ENCODE data around the gene SLC39A11. TPM values are rescaled to one million over a fixed set of nuclear protein-coding genes. Genes with fewer than 3 reads are reported as not detected.

The SLC39A11 gene, protein sequence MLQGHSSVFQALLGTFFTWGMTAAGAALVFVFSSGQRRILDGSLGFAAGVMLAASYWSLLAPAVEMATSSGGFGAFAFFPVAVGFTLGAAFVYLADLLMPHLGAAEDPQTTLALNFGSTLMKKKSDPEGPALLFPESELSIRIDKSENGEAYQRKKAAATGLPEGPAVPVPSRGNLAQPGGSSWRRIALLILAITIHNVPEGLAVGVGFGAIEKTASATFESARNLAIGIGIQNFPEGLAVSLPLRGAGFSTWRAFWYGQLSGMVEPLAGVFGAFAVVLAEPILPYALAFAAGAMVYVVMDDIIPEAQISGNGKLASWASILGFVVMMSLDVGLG
- total RNA-seq (2016; rRNA removed; fragmentation: Illumina TruSeq; extraction: Trizol) (19.2 and 31.5 TPM in 2 replicates), polyA plus RNA-seq (2011; rRNA removed) (17.2 and 18.4 TPM in 2 replicates), polyA minus RNA-seq (2011; rRNA and poly(A)+ RNA removed; ENCODE audit: low replicate concordance) (37.9 and 99.2 TPM in 2 replicates), Bru-seq, nascent RNA (percentile 70 among the genes with signal in this experiment), BruChase-seq, experiment 1, labeled RNA remaining after a 6-hour chase (percentile 60 among the genes with signal in this experiment), BruChase-seq, experiment 2, labeled RNA remaining after a 2-hour chase (percentile 75 among the genes with signal in this experiment)
- 4.1 and 5.7 TPM in 2 replicates for total RNA-seq (2016; cell fraction: cytosol; rRNA removed; fragmentation: Illumina TruSeq; extraction: Trizol; ENCODE audit: low read depth)
- 17.6 and 30.8 TPM in 2 replicates for total RNA-seq (2016; cell fraction: insoluble cytoplasmic fraction; rRNA removed; fragmentation: Illumina TruSeq; extraction: Trizol)
- 11.7 and 12.9 TPM in 2 replicates for total RNA-seq (2016; cell fraction: membrane; rRNA removed; fragmentation: Illumina TruSeq; extraction: Trizol)
- 44.0 and 45.4 TPM in 2 replicates for total RNA-seq (2016; cell fraction: nucleus; rRNA removed; fragmentation: Illumina TruSeq; extraction: Trizol)
- 16.2 and 18.4 TPM in 2 replicates for polyA plus RNA-seq (2011; cell fraction: cytosol; rRNA removed)
- polyA plus RNA-seq (2011; cell fraction: nucleus; rRNA removed) = 15.4 and 18.6 TPM in 2 replicates
- 17.7 and 24.6 TPM in 2 replicates for polyA plus RNA-seq (2012)
- 2.6 and 3.2 TPM in 2 replicates for polyA plus RNA-seq (2016; cell fraction: cytosol; fragmentation: Illumina TruSeq; extraction: Trizol; ENCODE audit: low read depth)
- 14.1 and 14.5 TPM in 2 replicates for polyA plus RNA-seq (2016; cell fraction: insoluble cytoplasmic fraction; fragmentation: Illumina TruSeq; extraction: Trizol; ENCODE audit: low read depth)
- polyA plus RNA-seq (2016; cell fraction: membrane; fragmentation: Illumina TruSeq; extraction: Trizol; ENCODE audit: low read depth) = 6.3 and 6.4 TPM in 2 replicates
- polyA plus RNA-seq (2016; cell fraction: nucleus; fragmentation: Illumina TruSeq; extraction: Trizol; ENCODE audit: insufficient read depth, low read depth) = 27.4 and 30.8 TPM in 2 replicates
- polyA minus RNA-seq (2011; cell fraction: cytosol; rRNA and poly(A)+ RNA removed) = 19.3 and 20.3 TPM in 2 replicates
- 52.5 and 61.2 TPM in 2 replicates for polyA minus RNA-seq (2011; cell fraction: nucleus; rRNA and poly(A)+ RNA removed)
- long read RNA-seq, experiment 1, transcript SLC39A11-201 (10 exons, 2,737 nt) = major isoform, 7 of 87 reads
- long read RNA-seq, experiment 1, partial matches to known transcripts = 0 of 87 reads
- long read RNA-seq, experiment 1, other reads (novel, unspliced or antisense) = 76 of 87 reads
- long read RNA-seq, experiment 2, partial matches to known transcripts = 30 of 64 reads
- long read RNA-seq, experiment 2, other reads (novel, unspliced or antisense) = 31 of 64 reads

DNA sequence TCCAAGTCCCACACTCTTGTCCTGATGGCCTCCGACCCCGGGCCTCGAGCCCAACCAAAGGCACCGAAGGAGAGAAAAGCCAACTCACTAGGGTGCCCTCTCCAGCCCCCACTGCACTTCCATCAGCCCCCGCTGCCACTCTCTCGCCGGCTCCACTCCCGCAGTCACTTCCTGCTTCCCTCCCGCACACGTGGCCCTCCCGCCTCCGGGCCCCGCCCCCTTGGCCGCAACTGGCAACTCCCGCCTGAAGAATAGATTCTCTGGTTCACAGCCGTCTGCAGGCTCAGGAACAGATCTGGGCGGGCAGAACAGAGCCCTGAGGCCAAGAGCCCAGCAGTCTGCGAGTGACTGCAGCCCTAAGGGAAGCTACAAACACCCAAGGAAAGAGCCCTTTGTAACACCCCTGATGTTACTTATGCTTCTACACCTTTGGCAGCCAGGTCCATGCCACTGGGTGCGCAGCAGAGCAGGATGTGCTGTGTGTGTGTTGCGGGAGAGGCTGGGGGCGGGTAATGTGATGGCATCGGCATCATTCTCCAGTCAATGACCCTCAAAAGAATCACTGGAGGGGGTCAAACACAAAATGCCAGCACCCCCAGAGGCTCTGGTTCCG lies at the start of gene SLC39A11:
SLC39A11 (minus strand) TSS at position 166 of the 613 bp plus-strand sequence. CDS start 3,924 bp downstream, outside the sequence.
- Histone ChIP-seq H3K4me3 (replicated peaks in 1 of 3; ENCODE audit: insufficient read depth in 1 of 3, low read depth in 2 of 3, low read length in 3 of 3) (peak within 1 kb of the TSS; percentile 76 to 80 (median 78)), H3K4me1 (ENCODE audit: insufficient read depth, low read length) (peaks cover 42% of the 10 kb centered on the region), H3K27ac (ENCODE audit: extremely low read length, insufficient read depth, low read length) (peak within 1 kb of the TSS; percentile 61), H3K79me2 (ENCODE audit: insufficient read depth, low read length) (peaks cover 9% of the 10 kb centered on the region), H2AFZ (ENCODE audit: low read length) (peak within 1 kb of the TSS; percentile 67), H3K9ac (ENCODE audit: insufficient read depth, low read depth, low read length) (peak within 1 kb of the TSS; percentile 67), H3K9me3 (ENCODE audit: low read length) (no peaks in the 10 kb centered on the region), H3K4me2 (ENCODE audit: low read depth, low read length) (peak within 1 kb of the TSS; percentile 93), H3K36me3 (replicated peaks in 1 of 2; ENCODE audit: control insufficient read depth in 1 of 2, insufficient read depth in 2 of 2, low read length in 2 of 2) (peaks cover 0 to 2% of the 10 kb centered on the region in 2 experiments; a peak in 1 of 5 replicates), H4K20me1 (ENCODE audit: insufficient read depth, low read length) (no peaks in the 10 kb centered on the region), H3K27me3 (ENCODE audit: control insufficient read depth in 1 of 2, insufficient read depth in 2 of 2, low read length in 2 of 2) (peaks cover 0 to 24% of the 10 kb centered on the region in 2 experiments; a peak in 3 of 5 replicates)
- DNase-seq (ENCODE audit: low spot score) (peak; percentile 92), FAIRE-seq (peak; percentile 66), ATAC-seq (peak; percentile 87)
- intact Hi-C loops (cut with micrococcal nuclease; ENCODE audit: unreplicated experiment) (loop anchor here (1.0 to 5.0 kb wide), 2 partner anchors 60 to 105 kb away; no protein-coding TSS in a partner anchor), in situ Hi-C loops (cut with HindIII; ENCODE audit: extremely low pct_ligation_motif_present, low pct_unique_long_range_greater_than_20kb) (loop anchor here (10.0 kb wide), 1 partner anchor 528 kb away; no protein-coding TSS in a partner anchor)
- BruUV-seq (replicated peaks) = no TSS peak
- CTCF ChIA-PET (ENCODE audit: low intra/inter-chr PET ratio, low total read pairs) = no interaction called here
- POLR2A ChIA-PET = interaction anchor here (0.7 to 1.0 kb wide), 3 partner anchors 15 to 108 kb away, joined by 3 to 5 read pairs (median 3); no protein-coding TSS in a partner anchor
- WGBS (ENCODE audit: low lambda C conversion rate) = 14% methylated on average over 23 of the region's 23 CpGs
- TF ChIP-seq, protein P1, sequence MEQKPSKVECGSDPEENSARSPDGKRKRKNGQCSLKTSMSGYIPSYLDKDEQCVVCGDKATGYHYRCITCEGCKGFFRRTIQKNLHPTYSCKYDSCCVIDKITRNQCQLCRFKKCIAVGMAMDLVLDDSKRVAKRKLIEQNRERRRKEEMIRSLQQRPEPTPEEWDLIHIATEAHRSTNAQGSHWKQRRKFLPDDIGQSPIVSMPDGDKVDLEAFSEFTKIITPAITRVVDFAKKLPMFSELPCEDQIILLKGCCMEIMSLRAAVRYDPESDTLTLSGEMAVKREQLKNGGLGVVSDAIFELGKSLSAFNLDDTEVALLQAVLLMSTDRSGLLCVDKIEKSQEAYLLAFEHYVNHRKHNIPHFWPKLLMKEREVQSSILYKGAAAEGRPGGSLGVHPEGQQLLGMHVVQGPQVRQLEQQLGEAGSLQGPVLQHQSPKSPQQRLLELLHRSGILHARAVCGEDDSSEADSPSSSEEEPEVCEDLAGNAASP (CRISPR knock-in tag; IDR thresholded peaks at IDR 0.05; ENCODE audit: borderline replicate concordance) = peak; percentile 37; the same call in 1 of the 2 replicates
- TF ChIP-seq NAIF1 (CRISPR knock-in tag; IDR thresholded peaks at IDR 0.05; ENCODE audit: borderline replicate concordance) (no peak; the same call in 1 of the 2 replicates), SRSF1 (optimal IDR thresholded peaks at IDR 0.05; ENCODE audit: low read depth, low read length) (peak; percentile 97), ATAD3A (CRISPR knock-in tag; IDR thresholded peaks at IDR 0.05) (no peak)
- TF ChIP-seq, protein P2, sequence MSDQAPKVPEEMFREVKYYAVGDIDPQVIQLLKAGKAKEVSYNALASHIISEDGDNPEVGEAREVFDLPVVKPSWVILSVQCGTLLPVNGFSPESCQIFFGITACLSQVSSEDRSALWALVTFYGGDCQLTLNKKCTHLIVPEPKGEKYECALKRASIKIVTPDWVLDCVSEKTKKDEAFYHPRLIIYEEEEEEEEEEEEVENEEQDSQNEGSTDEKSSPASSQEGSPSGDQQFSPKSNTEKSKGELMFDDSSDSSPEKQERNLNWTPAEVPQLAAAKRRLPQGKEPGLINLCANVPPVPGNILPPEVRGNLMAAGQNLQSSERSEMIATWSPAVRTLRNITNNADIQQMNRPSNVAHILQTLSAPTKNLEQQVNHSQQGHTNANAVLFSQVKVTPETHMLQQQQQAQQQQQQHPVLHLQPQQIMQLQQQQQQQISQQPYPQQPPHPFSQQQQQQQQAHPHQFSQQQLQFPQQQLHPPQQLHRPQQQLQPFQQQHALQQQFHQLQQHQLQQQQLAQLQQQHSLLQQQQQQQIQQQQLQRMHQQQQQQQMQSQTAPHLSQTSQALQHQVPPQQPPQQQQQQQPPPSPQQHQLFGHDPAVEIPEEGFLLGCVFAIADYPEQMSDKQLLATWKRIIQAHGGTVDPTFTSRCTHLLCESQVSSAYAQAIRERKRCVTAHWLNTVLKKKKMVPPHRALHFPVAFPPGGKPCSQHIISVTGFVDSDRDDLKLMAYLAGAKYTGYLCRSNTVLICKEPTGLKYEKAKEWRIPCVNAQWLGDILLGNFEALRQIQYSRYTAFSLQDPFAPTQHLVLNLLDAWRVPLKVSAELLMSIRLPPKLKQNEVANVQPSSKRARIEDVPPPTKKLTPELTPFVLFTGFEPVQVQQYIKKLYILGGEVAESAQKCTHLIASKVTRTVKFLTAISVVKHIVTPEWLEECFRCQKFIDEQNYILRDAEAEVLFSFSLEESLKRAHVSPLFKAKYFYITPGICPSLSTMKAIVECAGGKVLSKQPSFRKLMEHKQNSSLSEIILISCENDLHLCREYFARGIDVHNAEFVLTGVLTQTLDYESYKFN (CRISPR knock-in tag; conservative IDR thresholded peaks at IDR 0.05) = peak; percentile 68
- TF ChIP-seq, protein P3, sequence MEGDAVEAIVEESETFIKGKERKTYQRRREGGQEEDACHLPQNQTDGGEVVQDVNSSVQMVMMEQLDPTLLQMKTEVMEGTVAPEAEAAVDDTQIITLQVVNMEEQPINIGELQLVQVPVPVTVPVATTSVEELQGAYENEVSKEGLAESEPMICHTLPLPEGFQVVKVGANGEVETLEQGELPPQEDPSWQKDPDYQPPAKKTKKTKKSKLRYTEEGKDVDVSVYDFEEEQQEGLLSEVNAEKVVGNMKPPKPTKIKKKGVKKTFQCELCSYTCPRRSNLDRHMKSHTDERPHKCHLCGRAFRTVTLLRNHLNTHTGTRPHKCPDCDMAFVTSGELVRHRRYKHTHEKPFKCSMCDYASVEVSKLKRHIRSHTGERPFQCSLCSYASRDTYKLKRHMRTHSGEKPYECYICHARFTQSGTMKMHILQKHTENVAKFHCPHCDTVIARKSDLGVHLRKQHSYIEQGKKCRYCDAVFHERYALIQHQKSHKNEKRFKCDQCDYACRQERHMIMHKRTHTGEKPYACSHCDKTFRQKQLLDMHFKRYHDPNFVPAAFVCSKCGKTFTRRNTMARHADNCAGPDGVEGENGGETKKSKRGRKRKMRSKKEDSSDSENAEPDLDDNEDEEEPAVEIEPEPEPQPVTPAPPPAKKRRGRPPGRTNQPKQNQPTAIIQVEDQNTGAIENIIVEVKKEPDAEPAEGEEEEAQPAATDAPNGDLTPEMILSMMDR (CRISPR knock-in tag; IDR thresholded peaks at IDR 0.05) = 0 out of 2 replicates have a peak, but pooled peaks have one; percentile 10

All from HepG2 (cell line).